ENCODE data around the gene MAP3K9. TPM values are rescaled to one million over a fixed set of nuclear protein-coding genes. Genes with fewer than 3 reads are reported as not detected.

Gene MAP3K9
- total and polyA plus RNA-seq, 2 of the 8 experiments (the other 6 are each of a cell fraction or from before 2014, with no cell fraction given), result 9.8 to 24.7 TPM

DNA sequence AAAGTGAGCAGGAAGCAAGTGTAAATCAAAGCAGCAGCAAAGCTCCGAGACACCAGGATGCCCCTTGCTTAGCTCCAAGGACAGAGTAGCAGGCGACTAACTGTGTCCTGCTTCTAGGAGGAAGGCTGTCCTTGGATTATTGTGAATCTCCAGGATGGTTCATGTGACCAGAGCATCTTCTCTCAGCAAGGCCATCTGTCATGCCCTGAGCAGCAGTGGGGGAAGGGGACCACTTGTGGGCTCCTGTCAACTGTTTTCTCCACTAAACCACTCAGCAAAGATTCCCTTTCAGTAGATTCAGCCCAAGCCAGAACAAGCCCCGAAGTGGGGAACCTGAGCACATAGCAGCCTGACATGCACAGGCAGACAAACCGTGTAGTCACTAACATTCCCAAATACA is 19.4 kb downstream of the MAP3K9 start:
- Histone ChIP-seq H3K4ac (replicated peaks; ENCODE audit: insufficient read length, low read depth, low read length) (no peak overlapping the region), H3K4me2 (ENCODE audit: insufficient read depth in 1 of 2, low read depth in 2 of 2, low read length in 2 of 2) (no peak overlapping the region), H2BK12ac (ENCODE audit: low read depth, low read length) (no peak overlapping the region), H4K20me1 (replicated peaks in 1 of 2; ENCODE audit: control insufficient read depth in 1 of 2, insufficient read depth in 2 of 2, low read length in 2 of 2) (peaks cover 4 to 19% of the 10 kb centered on the region in 2 experiments), H3K27ac (ENCODE audit: low read depth, low read length) (no peak overlapping the region), H2BK5ac (ENCODE audit: low read depth, low read length) (no peak overlapping the region), H3K18ac (ENCODE audit: extremely low read depth, low read length) (no peak overlapping the region), H2AFZ (ENCODE audit: low read length) (no peak overlapping the region), H3K56ac (replicated peaks; ENCODE audit: insufficient read length, low read depth, low read length) (no peak overlapping the region), H3K9me3 (ENCODE audit: insufficient read depth in 2 of 2, low read depth in 1 of 2, low read length in 1 of 2) (no peaks in the 10 kb centered on the region), H3K79me1 (ENCODE audit: low read depth, low read length) (peaks cover 16% of the 10 kb centered on the region), H3K9ac (replicated peaks in 1 of 4; ENCODE audit: extremely low read depth in 1 of 4, low read depth in 3 of 4, low read length in 3 of 4) (no peak overlapping the region), H3K14ac (ENCODE audit: insufficient read length) (no peak overlapping the region), H3K4me1 (replicated peaks in 1 of 4; ENCODE audit: control insufficient read depth in 3 of 4, insufficient read depth in 4 of 4, low read length in 3 of 4) (no peaks in the 10 kb centered on the region), H4K8ac (ENCODE audit: extremely low read depth, insufficient read depth, low read length) (no peak overlapping the region), H4K5ac (ENCODE audit: insufficient read length, low read depth, low read length) (no peak overlapping the region), H3K23me2 (ENCODE audit: low read depth, low read length) (no peaks in the 10 kb centered on the region), H3K79me2 (ENCODE audit: control insufficient read depth in 1 of 2, insufficient read depth in 2 of 2, low read length in 2 of 2) (peaks cover 6 to 42% of the 10 kb centered on the region in 2 experiments; a peak in 2 of 4 replicates), H3K23ac (ENCODE audit: insufficient read length) (no peak overlapping the region), H3K27me3 (replicated peaks in 1 of 4; ENCODE audit: control insufficient read depth in 3 of 4, extremely low read depth in 1 of 4, insufficient read depth in 3 of 4, low read length in 3 of 4) (no peaks in the 10 kb centered on the region), H2BK15ac (ENCODE audit: low read length) (no peak overlapping the region), H2BK120ac (replicated peaks; ENCODE audit: low read depth, low read length) (no peak overlapping the region), H3K36me3 (ENCODE audit: control insufficient read depth in 2 of 4, insufficient read depth in 4 of 4, low read length in 3 of 4) (peaks cover 0 to 6% (median 1%) of the 10 kb centered on the region in 4 experiments; a peak in 4 of 8 replicates), H2BK20ac (ENCODE audit: low read length) (no peak overlapping the region), H2AK5ac (ENCODE audit: low read depth, low read length) (no peak overlapping the region), H3K4me3 (ENCODE audit: extremely low read depth in 1 of 4, insufficient read depth in 2 of 4, low read depth in 3 of 4, low read length in 4 of 4) (no peak overlapping the region), H4K91ac (replicated peaks; ENCODE audit: insufficient read length, low read length) (no peak overlapping the region)
- POLR2A ChIA-PET (ENCODE audit: partially characterized antibody), result no interaction called here
- DNase-seq (ENCODE audit: low read depth in 1 of 2, low spot score in 2 of 2), result no peak
- 86% methylated on average over 4 of the region's 4 CpGs; no CpG with 5 or more reads in 1 of the 2 experiments for WGBS, 2 experiments (ENCODE audit: extremely low coverage in 1 of 2, insufficient coverage in 1 of 2, insufficient read length in 1 of 2, insufficient replicate concordance in 2 of 2, low coverage in 1 of 2, low lambda C conversion rate in 2 of 2, missing lambda C conversion rate in 1 of 2)
- CTCF ChIA-PET (ENCODE audit: partially characterized antibody), result interaction anchor here (0.5 to 2.9 kb wide), 3 partner anchors 11 to 187 kb away, joined by 3 to 15 read pairs (median 5); no protein-coding TSS in a partner anchor
- FAIRE-seq, result no peak
- TF ChIP-seq, protein P1, sequence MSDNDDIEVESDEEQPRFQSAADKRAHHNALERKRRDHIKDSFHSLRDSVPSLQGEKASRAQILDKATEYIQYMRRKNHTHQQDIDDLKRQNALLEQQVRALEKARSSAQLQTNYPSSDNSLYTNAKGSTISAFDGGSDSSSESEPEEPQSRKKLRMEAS (IDR thresholded peaks at IDR 0.05), result no peak
- TF ChIP-seq SP1 (IDR thresholded peaks at IDR 0.05; ENCODE audit: low read depth, low read length) (no peak), RXRA (IDR thresholded peaks at IDR 0.05; ENCODE audit: insufficient read depth, low read depth, low read length) (no peak), BRCA1 (IDR thresholded peaks at IDR 0.05; ENCODE audit: low read depth, low read length) (no peak), SUZ12 (IDR thresholded peaks at IDR 0.05; ENCODE audit: low read length) (no peak), PHF8 (conservative IDR thresholded peaks at IDR 0.05; ENCODE audit: low read depth, low read length) (no peak), NANOG (IDR thresholded peaks at IDR 0.05; ENCODE audit: insufficient read depth, low read depth, low read length, poor library complexity, severe bottlenecking) (no peak), CBX5 (IDR thresholded peaks at IDR 0.05; ENCODE audit: low read depth, low read length) (no peak), CHD1 (IDR thresholded peaks at IDR 0.05; ENCODE audit: low read depth, low read length) (no peak)
- TF ChIP-seq, protein P2, sequence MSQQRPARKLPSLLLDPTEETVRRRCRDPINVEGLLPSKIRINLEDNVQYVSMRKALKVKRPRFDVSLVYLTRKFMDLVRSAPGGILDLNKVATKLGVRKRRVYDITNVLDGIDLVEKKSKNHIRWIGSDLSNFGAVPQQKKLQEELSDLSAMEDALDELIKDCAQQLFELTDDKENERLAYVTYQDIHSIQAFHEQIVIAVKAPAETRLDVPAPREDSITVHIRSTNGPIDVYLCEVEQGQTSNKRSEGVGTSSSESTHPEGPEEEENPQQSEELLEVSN (IDR thresholded peaks at IDR 0.05), result no peak
- TF ChIP-seq, protein P3, sequence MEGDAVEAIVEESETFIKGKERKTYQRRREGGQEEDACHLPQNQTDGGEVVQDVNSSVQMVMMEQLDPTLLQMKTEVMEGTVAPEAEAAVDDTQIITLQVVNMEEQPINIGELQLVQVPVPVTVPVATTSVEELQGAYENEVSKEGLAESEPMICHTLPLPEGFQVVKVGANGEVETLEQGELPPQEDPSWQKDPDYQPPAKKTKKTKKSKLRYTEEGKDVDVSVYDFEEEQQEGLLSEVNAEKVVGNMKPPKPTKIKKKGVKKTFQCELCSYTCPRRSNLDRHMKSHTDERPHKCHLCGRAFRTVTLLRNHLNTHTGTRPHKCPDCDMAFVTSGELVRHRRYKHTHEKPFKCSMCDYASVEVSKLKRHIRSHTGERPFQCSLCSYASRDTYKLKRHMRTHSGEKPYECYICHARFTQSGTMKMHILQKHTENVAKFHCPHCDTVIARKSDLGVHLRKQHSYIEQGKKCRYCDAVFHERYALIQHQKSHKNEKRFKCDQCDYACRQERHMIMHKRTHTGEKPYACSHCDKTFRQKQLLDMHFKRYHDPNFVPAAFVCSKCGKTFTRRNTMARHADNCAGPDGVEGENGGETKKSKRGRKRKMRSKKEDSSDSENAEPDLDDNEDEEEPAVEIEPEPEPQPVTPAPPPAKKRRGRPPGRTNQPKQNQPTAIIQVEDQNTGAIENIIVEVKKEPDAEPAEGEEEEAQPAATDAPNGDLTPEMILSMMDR (IDR thresholded peaks at IDR 0.05; ENCODE audit: control extremely low read depth in 1 of 3, insufficient read depth in 1 of 3, low read depth in 1 of 3, low read length in 3 of 3), result no peak

Data from H1 (cell line).